GM10248 (cell line): ENCODE data around the gene USP34.

Source experiments
- CTCF ChIA-PET: fragments of 300-600 bp; sonication (Branson Sonifier 250); formaldehyde crosslinking; extraction: SDS; loops from one replicate; lab custom pipeline; 2021; ENCODE audit warnings: antibody characterized with exemption; lab: Yijun Ruan, JAX
- POLR2A ChIA-PET: fragments of 350-650 bp; sonication (Branson Sonifier 250); formaldehyde crosslinking; extraction: SDS; loops from one replicate; lab custom pipeline; 2020; ENCODE audit warnings: antibody characterized with exemption; lab: Yijun Ruan, JAX
- DNase-seq: peaks from one replicate; pipeline ENCODE4 v3.0.0; 2012; ENCODE audit errors: extremely low spot score
- CTCF ChIP-seq: IDR thresholded peaks from 2 replicates; pipeline ENCODE4 v1.5.1; 2012; ENCODE audit warnings: mild to moderate bottlenecking, low read depth; ENCODE audit errors: extremely low read depth, missing control alignments, control extremely low read depth

USP34 gene

GRCh38 chr2:61255580-61256437, 215.1 kb downstream of the USP34 start:
- ChIA-PET POLR2A (no interaction called here), CTCF (interaction anchor here (1.0 to 4.1 kb wide), 7 partner anchors 10 to 88 kb away, joined by 3 to 26 read pairs (median 4); no protein-coding TSS in a partner anchor)
- no peak for DNase-seq
- TF ChIP-seq CTCF: no peak

- DNase-seq: no peak
- CTCF ChIA-PET: interaction anchor here (1.0 to 4.1 kb wide), 6 partner anchors 8 to 89 kb away, joined by 3 to 26 read pairs (median 4); no protein-coding TSS in a partner anchor
- POLR2A ChIA-PET: no interaction called here
- TF ChIP-seq CTCF: no peak
Measured at GRCh38 chr2:61254536-61254935, 216.4 kb downstream of the USP34 start.

- DNase-seq: no peak
- ChIA-PET POLR2A (no interaction called here), CTCF (interaction anchor here (4.1 kb wide), 1 partner anchor 13 kb away, joined by 26 read pairs; no protein-coding TSS in a partner anchor)
Measured at GRCh38 chr2:61253136-61253535, 217.8 kb downstream of the USP34 start.

GRCh38 chr2:61252031-61252430, 218.9 kb downstream of the USP34 start:
- CTCF ChIA-PET: interaction anchor here (1.0 to 1.3 kb wide), 2 partner anchors 26 to 31 kb away, joined by 3 to 4 read pairs; no protein-coding TSS in a partner anchor
- no peak for TF ChIP-seq CTCF
- POLR2A ChIA-PET: no interaction called here
- no peak for DNase-seq

More at GRCh38 chr2:61253136-61253535, 217.8 kb downstream of the USP34 start:
- TF ChIP-seq CTCF: no peak

GRCh38 chr2:61249521-61250071, 221.3 kb downstream of the USP34 start:
- no peak for TF ChIP-seq CTCF
- POLR2A ChIA-PET: interaction anchor here (0.5 kb wide), 1 partner anchor 70 kb away, joined by 4 read pairs; no protein-coding TSS in a partner anchor

GRCh38 chr2:61247204-61247812, 223.6 kb downstream of the USP34 start:
- POLR2A ChIA-PET: no interaction called here
- no peak for DNase-seq
- no peak for TF ChIP-seq CTCF
- CTCF ChIA-PET: interaction anchor here (0.8 to 1.1 kb wide), 2 partner anchors 17 to 35 kb away, joined by 3 read pairs; no protein-coding TSS in a partner anchor

More at GRCh38 chr2:61249521-61250071, 221.3 kb downstream of the USP34 start:
- CTCF ChIA-PET: interaction anchor here (1.1 kb wide), 1 partner anchor 16 kb away, joined by 4 read pairs; no protein-coding TSS in a partner anchor
- no peak for DNase-seq
